Karpas-422 (cell line): Measurements from ENCODE around the gene RYR2. TPM values are rescaled to one million over a fixed set of nuclear protein-coding genes. Genes with fewer than 3 reads are reported as not detected.
A peak's percentile ranks its signal among the peaks of the same experiment; 100 is the strongest.

Source experiments
- DNase-seq: peaks from one replicate; pipeline ENCODE4 v3.0.0-alpha.2; 2015
- H2AFZ ChIP-seq: fragments of 200-600 bp; sonication (generic); 2 replicates; pipeline ENCODE4 v1.6.1; 2014; ENCODE audit warnings: antibody characterized with exemption, low read length, mixed read lengths
- H3K27ac ChIP-seq: fragments of 200-600 bp; sonication (generic); 2 replicates; pipeline ENCODE4 v1.5.1; 2014; ENCODE audit warnings: mild to moderate bottlenecking, low read length, moderate library complexity
- H3K27me3 ChIP-seq: fragments of 200-600 bp; sonication (generic); 2 replicates; pipeline ENCODE4 v1.6.1; 2014; ENCODE audit warnings: low read length, mixed read lengths
- H3K36me3 ChIP-seq: fragments of 200-600 bp; sonication (generic); 2 replicates; pipeline ENCODE4 v1.6.1; 2014; ENCODE audit warnings: low read length, mixed read lengths; ENCODE audit not compliant: insufficient read depth
- H3K4me1 ChIP-seq: fragments of 200-600 bp; sonication (generic); 2 replicates; pipeline ENCODE4 v1.6.1; 2014; ENCODE audit warnings: mild to moderate bottlenecking, low read length, mixed read lengths
- H3K4me2 ChIP-seq: fragments of 200-600 bp; sonication (generic); 2 replicates; pipeline ENCODE4 v1.6.1; 2014; ENCODE audit warnings: low read length, low read depth, mild to moderate bottlenecking; ENCODE audit not compliant: poor library complexity, severe bottlenecking
- H3K4me3 ChIP-seq: fragments of 200-600 bp; sonication (generic); 2 replicates; pipeline ENCODE4 v1.5.1; 2014; ENCODE audit warnings: mild to moderate bottlenecking, antibody characterized with exemption, low read length, mixed read lengths
- H3K79me2 ChIP-seq: fragments of 200-600 bp; sonication (generic); 2 replicates; pipeline ENCODE4 v1.6.1; 2014; ENCODE audit warnings: mild to moderate bottlenecking, low read length, mixed read lengths
- H3K9ac ChIP-seq: fragments of 200-600 bp; sonication (generic); 2 replicates; pipeline ENCODE4 v1.6.0; 2014; ENCODE audit warnings: low read length
- H3K9me2 ChIP-seq: fragments of 200-600 bp; sonication (generic), shearing (Covaris generic); replicated peaks from 2 replicates; pipeline ENCODE4 v1.6.0; 2014; ENCODE audit warnings: mild to moderate bottlenecking, low read length, moderate library complexity; ENCODE audit not compliant: insufficient read depth
- H3K9me3 ChIP-seq: fragments of 300-700, 200-600 bp; sonication (generic); 2 replicates; pipeline ENCODE4 v1.6.1; 2014; ENCODE audit warnings: low read length, mixed read lengths
- H4K20me1 ChIP-seq: fragments of 200-600 bp; sonication (generic); 2 replicates; pipeline ENCODE4 v1.6.1; 2014; ENCODE audit warnings: mild to moderate bottlenecking, antibody characterized with exemption, low read length, low read depth; ENCODE audit not compliant: insufficient read depth
- total RNA-seq: library from RNA; depleted of rRNA; stranded (reverse); fragments of >200 nt; shearing (Covaris generic); gene quantifications from 2 replicates; pipeline ENCODE4 v1.2.3, GENCODE V29; 2014; ENCODE audit warnings: low replicate concordance

The RYR2 gene
- total RNA-seq, 1 experiment from 2014 or later = not detected

DNA sequence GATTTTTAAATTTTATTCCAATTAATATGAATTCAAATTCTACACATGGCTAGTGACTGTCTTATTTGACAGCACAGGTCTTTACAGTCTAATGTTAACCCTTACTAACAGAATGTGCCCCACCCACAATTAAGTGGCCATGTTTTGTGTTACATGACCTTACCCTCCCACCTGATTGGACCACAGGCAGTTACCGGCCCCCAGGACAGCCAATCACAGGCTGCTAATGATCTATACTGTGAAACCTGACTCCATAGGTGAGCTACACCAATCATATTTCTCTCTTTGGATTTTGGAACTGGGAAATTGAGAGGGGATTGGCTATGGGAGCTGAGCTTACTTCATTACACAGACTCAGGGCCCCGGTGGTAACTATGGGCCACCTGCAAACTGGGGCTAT, 821.2 kb downstream of the RYR2 start:
- no peak overlapping the region for H3K27ac ChIP-seq
- no peaks in the 10 kb centered on the region; the same call in 1 of the 2 replicates for H3K9me2 ChIP-seq
- no peak overlapping the region for H3K9ac ChIP-seq
- H2AFZ ChIP-seq = no peak overlapping the region
- no peak overlapping the region for H3K4me3 ChIP-seq
- no peaks in the 10 kb centered on the region for H3K36me3 ChIP-seq
- no peak overlapping the region for H3K4me2 ChIP-seq
- DNase-seq = no peak
- no peaks in the 10 kb centered on the region for H3K9me3 ChIP-seq
- H3K27me3 ChIP-seq = no peaks in the 10 kb centered on the region
- no peaks in the 10 kb centered on the region for H3K4me1 ChIP-seq
- no peaks in the 10 kb centered on the region for H4K20me1 ChIP-seq
- H3K79me2 ChIP-seq = no peaks in the 10 kb centered on the region

DNA sequence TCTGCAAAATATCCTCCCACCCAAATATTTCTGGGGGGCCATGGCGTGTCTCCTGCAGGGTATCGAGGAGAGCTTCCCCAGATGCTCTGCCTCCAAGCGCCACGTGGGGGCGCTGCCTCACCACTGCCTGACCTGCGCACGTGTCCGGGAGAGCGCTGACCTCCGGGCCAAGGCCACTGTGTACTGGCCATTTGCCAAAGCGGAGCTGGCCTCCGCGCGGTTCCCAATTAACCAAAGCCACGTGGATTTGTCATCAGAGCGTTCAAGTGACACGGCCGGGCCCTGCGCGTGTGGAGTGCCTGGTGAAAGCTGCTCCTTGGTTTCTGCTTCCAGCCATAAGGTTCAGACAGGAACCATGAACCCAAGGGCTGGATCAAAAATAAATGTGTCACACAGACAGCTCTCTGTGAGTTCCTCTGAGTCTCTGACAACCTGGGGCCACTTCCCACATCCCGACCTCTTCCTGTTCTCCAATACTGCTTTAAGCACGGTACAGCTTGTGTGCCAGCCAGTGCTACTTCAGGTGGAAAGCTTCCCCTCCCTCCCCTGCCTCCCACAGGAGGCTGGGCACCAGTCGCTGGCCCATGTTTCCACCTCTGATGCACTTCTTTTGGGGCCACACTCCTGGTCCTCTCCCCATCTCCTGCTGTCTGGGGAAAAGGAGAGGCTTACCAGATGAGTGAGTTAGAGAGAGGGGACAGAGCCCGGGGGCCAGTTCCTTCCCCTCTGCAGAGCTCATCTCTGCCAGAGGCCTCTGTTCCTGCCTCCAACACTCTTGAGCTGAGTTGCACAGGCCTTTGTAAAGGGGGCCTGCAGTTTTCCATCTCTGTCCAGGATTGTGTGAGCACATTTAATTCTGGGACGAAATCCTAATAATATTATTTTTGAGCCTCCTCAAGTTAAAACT, 822.6 kb downstream of the RYR2 start:
- Histone ChIP-seq H2AFZ (no peak overlapping the region), H3K9me2 (no peaks in the 10 kb centered on the region), H3K4me2 (no peak overlapping the region), H3K79me2 (no peaks in the 10 kb centered on the region), H4K20me1 (no peaks in the 10 kb centered on the region), H3K36me3 (no peaks in the 10 kb centered on the region), H3K9me3 (no peaks in the 10 kb centered on the region), H3K9ac (no peak overlapping the region), H3K4me1 (no peaks in the 10 kb centered on the region), H3K27me3 (no peaks in the 10 kb centered on the region), H3K27ac (no peak overlapping the region), H3K4me3 (no peak overlapping the region)
- peak; percentile 48 for DNase-seq

GRCh38 chr1:237867380-237867888, 825.5 kb downstream of the RYR2 start:
- no peak for DNase-seq
- no peaks in the 10 kb centered on the region for H3K9me3 ChIP-seq
- H3K4me1 ChIP-seq = no peaks in the 10 kb centered on the region
- H3K9me2 ChIP-seq = no peaks in the 10 kb centered on the region
- H3K9ac ChIP-seq = no peak overlapping the region
- H3K4me2 ChIP-seq = no peak overlapping the region
- H3K27me3 ChIP-seq = no peaks in the 10 kb centered on the region
- H3K4me3 ChIP-seq = no peak overlapping the region
- H2AFZ ChIP-seq = no peak overlapping the region
- no peaks in the 10 kb centered on the region for H3K36me3 ChIP-seq
- H3K79me2 ChIP-seq = no peaks in the 10 kb centered on the region
- H3K27ac ChIP-seq = no peak overlapping the region
- no peaks in the 10 kb centered on the region for H4K20me1 ChIP-seq

GRCh38 chr1:237868817-237869600, 827.0 kb downstream of the RYR2 start:
- Histone ChIP-seq H3K27ac (no peak overlapping the region), H3K4me1 (no peaks in the 10 kb centered on the region), H3K9me2 (no peaks in the 10 kb centered on the region), H3K36me3 (no peaks in the 10 kb centered on the region), H4K20me1 (no peaks in the 10 kb centered on the region), H2AFZ (no peak overlapping the region), H3K79me2 (no peaks in the 10 kb centered on the region), H3K4me3 (no peak overlapping the region), H3K9ac (no peak overlapping the region), H3K4me2 (no peak overlapping the region), H3K27me3 (no peaks in the 10 kb centered on the region), H3K9me3 (no peaks in the 10 kb centered on the region)
- DNase-seq = no peak

- H3K9ac ChIP-seq = no peak overlapping the region
- no peaks in the 10 kb centered on the region for H3K9me3 ChIP-seq
- no peak overlapping the region for H3K27ac ChIP-seq
- H3K9me2 ChIP-seq = no peaks in the 10 kb centered on the region
- DNase-seq = no peak
- no peak overlapping the region for H3K4me2 ChIP-seq
- H3K4me3 ChIP-seq = no peak overlapping the region
- H3K4me1 ChIP-seq = no peaks in the 10 kb centered on the region
- no peaks in the 10 kb centered on the region for H4K20me1 ChIP-seq
- no peaks in the 10 kb centered on the region for H3K79me2 ChIP-seq
- H2AFZ ChIP-seq = no peak overlapping the region
- no peaks in the 10 kb centered on the region for H3K27me3 ChIP-seq
- no peaks in the 10 kb centered on the region for H3K36me3 ChIP-seq
These were observed 831.7 kb downstream of the RYR2 start for GRCh38 chr1:237873487-237874211.

DNA sequence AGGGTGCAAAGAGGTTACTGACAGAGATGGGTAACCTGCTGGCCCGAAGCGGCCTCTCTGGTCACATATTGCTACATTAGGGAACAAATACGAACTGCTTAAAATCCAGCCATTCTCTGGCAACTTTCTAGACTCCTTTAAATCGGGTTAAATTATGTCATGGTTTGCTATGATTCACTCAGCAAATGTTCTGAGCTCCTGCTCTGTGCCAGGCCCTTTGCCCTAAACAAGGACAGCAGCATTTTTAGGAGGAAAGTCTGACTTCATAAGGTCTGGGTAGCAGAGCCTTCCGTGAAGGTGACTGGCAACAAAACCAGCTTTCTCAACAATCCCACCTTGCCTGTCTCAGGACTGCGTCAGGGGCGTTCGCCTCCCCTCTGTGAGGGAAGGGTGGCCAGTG, 833.3 kb downstream of the RYR2 start:
- Histone ChIP-seq H2AFZ (no peak overlapping the region), H4K20me1 (no peaks in the 10 kb centered on the region)

DNA sequence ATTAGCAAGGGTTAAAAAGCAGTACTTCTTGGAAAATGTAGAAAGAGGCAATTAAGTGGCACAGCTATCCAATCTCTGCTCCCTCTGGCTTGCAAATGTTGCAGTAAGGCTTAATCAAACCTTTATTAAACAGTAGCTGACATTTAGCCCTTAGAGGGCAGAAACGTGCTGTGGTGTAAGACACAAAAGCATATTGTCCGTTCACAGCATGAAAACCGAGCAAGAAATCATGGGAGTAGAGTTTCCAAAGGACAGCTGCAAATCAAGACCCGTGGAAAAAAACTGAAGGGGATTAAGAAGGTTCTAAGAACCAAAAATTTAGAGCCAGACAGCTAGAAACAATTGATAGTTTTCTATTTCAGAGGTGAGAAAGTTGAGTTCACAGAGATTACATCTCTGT, 835.6 kb downstream of the RYR2 start:
- H3K9me2 ChIP-seq = peaks cover 2% of the 10 kb centered on the region; the same call in 1 of the 2 replicates
- no peak overlapping the region for H3K4me2 ChIP-seq
- no peak overlapping the region for H3K4me3 ChIP-seq
- H3K9me3 ChIP-seq = no peaks in the 10 kb centered on the region
- no peaks in the 10 kb centered on the region for H3K4me1 ChIP-seq
- no peaks in the 10 kb centered on the region for H3K27me3 ChIP-seq
- no peaks in the 10 kb centered on the region for H4K20me1 ChIP-seq
- DNase-seq = no peak
- H2AFZ ChIP-seq = no peak overlapping the region
- no peak overlapping the region for H3K9ac ChIP-seq
- no peaks in the 10 kb centered on the region for H3K36me3 ChIP-seq
- no peak overlapping the region for H3K27ac ChIP-seq
- no peaks in the 10 kb centered on the region for H3K79me2 ChIP-seq

More for the DNA sequence above, 833.3 kb downstream of the RYR2 start:
- Histone ChIP-seq H3K36me3 (no peaks in the 10 kb centered on the region), H3K27ac (no peak overlapping the region), H3K79me2 (no peaks in the 10 kb centered on the region), H3K4me1 (no peaks in the 10 kb centered on the region), H3K9me2 (0 out of 2 replicates have a peak, but pooled peaks cover 2% of the 10 kb centered on the region), H3K9me3 (no peaks in the 10 kb centered on the region), H3K27me3 (no peaks in the 10 kb centered on the region), H3K4me2 (no peak overlapping the region), H3K4me3 (no peak overlapping the region), H3K9ac (no peak overlapping the region)
- no peak for DNase-seq
